Stimulated activated CD4-positive, alpha-beta T cell treated with anti-CD3 and anti-CD28 coated beads, Interleukin-1b, Interleukin-23, amount 100 ng/mL, for 1 hour (primary cell): ENCODE measurements around the gene GDPD3.
A peak's percentile ranks its signal among the peaks of the same experiment; 100 is the strongest.

ENCODE experiments used
- DNase-seq, 2 donors: peaks; one replicate each; pipeline ENCODE4 v3.0.0-alpha.2; 2020; ENCODE audit warnings: low read depth in 2 of 2

Gene GDPD3

GRCh38 chr16:30095166-30096078 lies 17.9 kb downstream of the GDPD3 start:
- no peak for DNase-seq

GRCh38 chr16:30094541-30095165 lies 18.7 kb downstream of the GDPD3 start:
- no peak for DNase-seq

GRCh38 chr16:30092373-30093010 lies 20.8 kb downstream of the GDPD3 start:
- peak in 1 of 2 donors; percentile 23 for DNase-seq

DNA sequence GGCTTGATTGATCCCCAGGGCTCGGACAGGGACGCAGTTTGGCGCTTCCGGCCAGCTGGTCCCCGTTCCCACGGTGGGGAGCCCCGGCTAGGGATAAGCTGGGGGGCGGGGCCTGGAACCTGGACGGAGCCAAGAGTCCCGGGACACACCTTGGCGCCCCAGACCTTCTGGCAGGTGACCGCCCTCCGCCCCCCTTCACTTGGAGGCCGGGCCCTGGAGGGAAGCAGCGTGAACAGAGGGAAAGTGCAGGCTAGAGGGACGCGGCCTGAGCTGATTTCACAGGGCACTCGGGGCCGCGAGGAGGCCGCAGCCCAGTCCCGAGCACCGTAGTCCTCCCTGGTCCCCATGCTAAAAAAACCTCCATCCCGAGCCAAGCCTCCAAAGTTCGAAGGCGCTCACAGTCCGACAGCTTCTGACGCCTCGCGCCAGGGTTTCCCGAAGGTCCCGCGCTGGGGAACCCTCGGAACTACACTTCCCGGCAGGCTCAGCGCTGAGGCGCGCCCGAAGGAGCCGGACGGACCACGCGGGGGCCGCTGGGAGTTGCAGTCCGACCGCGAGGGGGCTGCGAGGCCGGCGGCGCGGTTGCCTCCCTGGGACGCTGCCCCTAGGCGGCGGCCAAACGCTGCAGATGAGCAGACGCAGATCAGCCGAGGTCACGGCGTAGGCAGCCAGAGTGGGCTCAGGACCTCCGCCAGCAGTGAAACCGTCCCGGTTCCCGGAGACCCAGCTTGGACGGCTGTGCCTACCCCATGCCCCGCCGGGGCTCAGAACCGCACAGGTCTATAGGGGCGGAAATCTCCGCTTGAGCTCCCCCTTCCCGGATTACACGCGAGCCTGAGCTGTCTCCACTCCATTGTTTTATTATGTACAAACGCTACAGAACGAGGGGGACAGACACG lies 21.6 kb downstream of the GDPD3 start, which contains the start of gene TBX6:
Gene TBX6, minus strand, starts transcription at position 451 of the 899 bp plus-strand sequence. CDS start 731 bp downstream, outside the sequence.
- peak; percentile 79 to 87 for DNase-seq

GRCh38 chr16:30090610-30091331 lies 22.6 kb downstream of the GDPD3 start:
- no peak for DNase-seq

- no peak for DNase-seq
Measured at GRCh38 chr16:30088832-30089624, 24.3 kb downstream of the GDPD3 start.

DNA sequence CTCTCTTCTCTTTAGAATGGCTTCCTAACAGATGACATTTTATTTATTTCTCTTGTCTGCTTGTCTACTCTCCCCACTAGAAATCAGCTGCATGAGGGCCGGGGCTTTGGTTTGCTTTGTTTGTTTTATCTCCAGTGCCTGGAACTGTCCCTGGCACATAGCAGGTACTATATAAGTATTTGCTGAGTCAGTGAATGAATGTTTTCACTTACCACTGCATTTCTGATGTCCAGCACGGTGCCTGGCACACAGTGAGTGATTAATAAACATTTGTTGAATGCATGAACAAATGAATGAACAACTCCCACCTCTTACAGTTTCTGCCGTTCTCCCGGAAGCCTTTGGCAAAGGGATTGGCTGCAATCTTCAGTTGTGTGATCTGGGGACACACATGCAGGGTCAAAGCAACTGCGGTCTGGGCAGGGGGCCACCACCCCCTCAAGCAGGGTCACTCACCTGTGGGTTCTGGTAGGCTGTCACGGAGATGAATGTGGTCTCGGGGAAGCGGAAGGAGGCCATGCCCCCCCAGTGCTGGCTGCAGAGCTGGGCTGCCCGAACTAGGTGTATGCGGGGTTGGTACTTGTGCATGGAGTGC lies 25.0 kb downstream of the GDPD3 start:
- DNase-seq = no peak

- DNase-seq = no peak
Measured at GRCh38 chr16:30087181-30087898, 26.0 kb downstream of the GDPD3 start.

DNA sequence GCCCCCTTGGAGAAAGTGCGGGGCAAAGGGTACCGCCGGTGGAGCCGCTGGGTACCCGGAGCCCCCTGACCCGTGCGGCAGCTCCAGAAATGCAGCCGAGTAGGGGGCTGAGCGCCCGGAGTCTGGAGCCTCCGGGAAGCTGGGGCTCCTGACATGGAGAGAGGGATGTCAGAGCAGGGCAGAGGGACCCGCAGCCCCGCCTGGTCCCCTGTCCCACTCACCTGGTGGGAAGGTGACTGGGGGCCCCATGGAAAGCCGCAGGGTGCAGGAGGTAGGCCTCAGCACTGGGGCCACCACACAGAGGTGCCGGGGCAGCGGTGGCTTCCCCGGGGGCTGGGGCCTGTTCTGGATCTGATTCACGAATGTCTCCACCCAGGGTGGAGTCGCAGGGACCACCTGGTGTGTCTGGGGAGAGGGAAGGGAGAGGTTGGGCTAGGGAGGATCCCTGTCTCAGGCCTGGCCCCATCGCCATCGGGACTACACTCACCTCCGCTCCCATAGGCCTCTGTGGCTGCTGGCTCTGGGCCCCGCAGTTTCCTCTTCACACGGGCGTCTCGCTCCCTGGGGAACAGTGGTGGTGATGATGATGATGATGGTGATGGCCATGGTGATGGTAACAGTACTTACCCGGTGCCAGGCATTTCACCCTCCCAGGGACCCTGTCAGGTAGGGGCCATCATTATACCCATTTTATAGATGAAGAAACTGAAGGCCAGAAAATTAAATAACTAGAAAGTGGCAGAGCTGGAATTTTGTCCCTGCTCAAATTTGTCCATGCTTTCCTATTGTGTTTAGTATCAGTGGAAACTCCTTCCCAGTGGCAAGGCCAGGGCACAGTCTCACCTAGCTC lies 26.8 kb downstream of the GDPD3 start:
- DNase-seq = no peak

- no peak for DNase-seq
Measured at GRCh38 chr16:30085820-30086219, 27.5 kb downstream of the GDPD3 start.

GRCh38 chr16:30085247-30085646 lies 28.1 kb downstream of the GDPD3 start:
- no peak for DNase-seq

GRCh38 chr16:30084816-30085159 lies 28.5 kb downstream of the GDPD3 start:
- DNase-seq = no peak

GRCh38 chr16:30084096-30084815 lies 29.1 kb downstream of the GDPD3 start:
- DNase-seq = no peak

- no peak for DNase-seq
Measured at GRCh38 chr16:30083216-30084055, 29.9 kb downstream of the GDPD3 start.

DNA sequence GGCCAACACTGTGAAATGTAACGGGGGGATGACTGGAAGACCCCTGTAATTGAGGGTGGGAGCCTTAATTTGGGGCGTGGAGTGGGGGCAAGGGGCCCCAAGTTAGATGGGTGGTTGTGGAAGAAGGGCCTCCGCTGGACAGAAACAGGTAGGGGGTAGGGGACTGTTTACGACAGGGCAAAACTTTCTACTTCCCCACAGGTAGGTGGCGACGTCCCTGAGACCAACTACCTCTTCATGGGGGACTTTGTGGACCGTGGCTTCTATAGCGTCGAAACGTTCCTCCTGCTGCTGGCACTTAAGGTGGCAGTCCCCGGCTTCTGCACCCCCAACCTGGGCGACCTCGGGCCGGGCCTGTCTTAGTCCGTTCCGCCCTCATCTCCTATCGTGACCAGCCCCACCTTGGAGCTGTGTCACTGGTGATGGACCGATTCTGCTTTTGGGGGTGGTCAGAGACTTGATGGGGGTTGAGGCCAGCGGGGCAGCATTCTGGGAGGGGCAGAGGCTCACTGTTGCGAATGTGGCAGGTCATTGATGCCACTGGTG lies 30.7 kb downstream of the GDPD3 start:
- no peak for DNase-seq

DNA sequence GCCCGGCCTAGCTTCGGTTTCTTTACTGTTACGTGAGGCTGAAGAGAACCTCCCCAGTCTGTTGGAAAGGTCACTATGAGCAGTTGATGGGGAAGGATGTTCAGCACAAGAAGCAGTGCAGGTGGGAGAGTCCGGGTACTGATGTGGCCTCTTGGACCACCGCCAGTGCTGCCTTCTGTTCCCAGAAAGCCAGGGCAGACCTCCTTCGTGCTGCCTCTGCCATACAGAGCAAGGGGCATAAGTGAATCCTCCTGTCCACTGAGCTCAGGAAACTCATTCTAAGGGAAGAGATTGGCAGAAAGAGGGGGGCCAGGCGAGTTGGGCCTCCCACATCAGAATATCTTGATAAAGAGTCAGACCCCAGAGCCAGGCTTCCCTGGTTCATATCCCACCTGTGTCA lies 33.9 kb downstream of the GDPD3 start:
- no peak for DNase-seq
